HG03280 (cell line): ENCODE data around the gene DHX38.

Experiments
- ATAC-seq: cut with Tn5 transposase; IDR thresholded peaks from one replicate; pipeline ENCODE4 v1.9.1; 2021; ENCODE audit warnings: mild to moderate bottlenecking, moderate library complexity; ENCODE audit not compliant: unreplicated experiment

DHX38 gene

GRCh38 chr16:72083778-72084404 lies 9.8 kb upstream of the DHX38 start:
- ATAC-seq = no peak

- ATAC-seq = no peak
Measured at GRCh38 chr16:72084445-72084844, 9.2 kb upstream of the DHX38 start.

- no peak for ATAC-seq
Measured at GRCh38 chr16:72085002-72085401, 8.6 kb upstream of the DHX38 start.

GRCh38 chr16:72091217-72091616 lies 2.4 kb upstream of the DHX38 start:
- no peak for ATAC-seq

GRCh38 chr16:72092832-72093447 lies 707 bp upstream of the DHX38 start:
- no peak for ATAC-seq

- ATAC-seq = no peak
Measured at GRCh38 chr16:72094266-72094610, 591 bp downstream of the DHX38 start.

- no peak for ATAC-seq
Measured at GRCh38 chr16:72098936-72099335, 5.3 kb downstream of the DHX38 start.

- ATAC-seq = no peak
Measured at GRCh38 chr16:72099377-72099818, 5.8 kb downstream of the DHX38 start.

GRCh38 chr16:72101195-72101594 lies 7.5 kb downstream of the DHX38 start:
- no peak for ATAC-seq

GRCh38 chr16:72104905-72105304 lies 11.3 kb downstream of the DHX38 start:
- no peak for ATAC-seq

- ATAC-seq = no peak
Measured at GRCh38 chr16:72105978-72106377, 12.3 kb downstream of the DHX38 start.

- no peak for ATAC-seq
Measured at GRCh38 chr16:72107371-72107770, 13.7 kb downstream of the DHX38 start.

- ATAC-seq = no peak
Measured at GRCh38 chr16:72108353-72109102, 14.9 kb downstream of the DHX38 start.

- no peak for ATAC-seq
Measured at GRCh38 chr16:72109300-72109699, 15.7 kb downstream of the DHX38 start.

- no peak for ATAC-seq
Measured at GRCh38 chr16:72109966-72110530, 16.4 kb downstream of the DHX38 start.

GRCh38 chr16:72110662-72111615 lies 17.3 kb downstream of the DHX38 start:
- ATAC-seq = no peak

GRCh38 chr16:72111657-72112451 lies 18.2 kb downstream of the DHX38 start:
- ATAC-seq = no peak

- ATAC-seq = no peak
Measured at GRCh38 chr16:72112452-72112792, 18.8 kb downstream of the DHX38 start.

- no peak for ATAC-seq
Measured at GRCh38 chr16:72112906-72113615, 19.4 kb downstream of the DHX38 start.

GRCh38 chr16:72113616-72113945 lies 19.9 kb downstream of the DHX38 start:
- ATAC-seq = no peak
